GM12878 (cell line): Measurements from ENCODE around the gene ATG9A. TPM values are rescaled to one million over a fixed set of nuclear protein-coding genes. Genes with fewer than 3 reads are reported as not detected.

Experiments
- ATF2 ChIP-seq: IDR thresholded peaks from 2 replicates; pipeline ENCODE4 v1.6.1; 2012; ENCODE audit warnings: low read length, inconsistent platforms
- CEBPZ ChIP-seq: fragments of 150-350 bp; IDR thresholded peaks from 2 replicates; pipeline ENCODE4 v1.6.1; 2016; ENCODE audit warnings: low read depth, low read length
- CHD2 ChIP-seq: IDR thresholded peaks from 2 replicates; pipeline ENCODE4 v1.6.1; 2011; ENCODE audit warnings: low read depth, low read length, improper control_type of control experiment, borderline replicate concordance
- E2F4 ChIP-seq: IDR thresholded peaks from 2 replicates; pipeline ENCODE4 v1.6.1; 2012; ENCODE audit warnings: low read depth, low read length, improper control_type of control experiment
- EGR1 ChIP-seq, 2 experiments: IDR thresholded peaks; 1 replicate in 1 of 2; 2 replicates in 1 of 2; pipeline ENCODE4 v1.6.1; 2011 to 2012; ENCODE audit warnings: low read depth in 2 of 2, low read length in 2 of 2, borderline replicate concordance in 1 of 2, mild to moderate bottlenecking in 1 of 2, moderate library complexity in 1 of 2
- FOXK2 ChIP-seq: fragments of 450-650 bp; IDR thresholded peaks from 2 replicates; pipeline ENCODE4 v1.6.1; 2017; ENCODE audit warnings: mild to moderate bottlenecking, moderate library complexity
- HDGF ChIP-seq: fragments of 450-650 bp; IDR thresholded peaks from 2 replicates; pipeline ENCODE4 v1.6.1; 2016; ENCODE audit warnings: antibody characterized with exemption
- IKZF1 ChIP-seq: fragments of 450-650 bp; conservative IDR thresholded peaks from 2 replicates; pipeline ENCODE4 v1.6.1; 2017; ENCODE audit warnings: antibody characterized with exemption, mild to moderate bottlenecking
- IRF4 ChIP-seq: IDR thresholded peaks from 2 replicates; pipeline ENCODE4 v1.6.1; 2011; ENCODE audit warnings: low read depth, low read length
- LARP7 ChIP-seq: fragments of 450-650 bp; IDR thresholded peaks from 2 replicates; pipeline ENCODE4 v1.6.1; 2017; ENCODE audit warnings: mild to moderate bottlenecking
- MTA3 ChIP-seq: IDR thresholded peaks from 2 replicates; pipeline ENCODE4 v1.6.1; 2012; ENCODE audit warnings: low read length, inconsistent platforms, borderline replicate concordance
- NRF1 ChIP-seq: conservative IDR thresholded peaks from 2 replicates; pipeline ENCODE4 v1.6.1; 2011; ENCODE audit warnings: mild to moderate bottlenecking, low read depth, low read length, improper control_type of control experiment
- PAX8 ChIP-seq: fragments of 450-650 bp; IDR thresholded peaks from 2 replicates; pipeline ENCODE4 v1.6.1; 2017; ENCODE audit warnings: mild to moderate bottlenecking, moderate library complexity
- PML ChIP-seq: IDR thresholded peaks from 2 replicates; pipeline ENCODE4 v1.6.1; 2012; ENCODE audit warnings: low read length, inconsistent platforms
- RB1 ChIP-seq: fragments of 450-650 bp; formaldehyde crosslinking; IDR thresholded peaks from 2 replicates; pipeline ENCODE4 v1.6.1; 2017; ENCODE audit warnings: mild to moderate bottlenecking, borderline replicate concordance
- SKIL ChIP-seq: fragments of 450-650 bp; IDR thresholded peaks from 2 replicates; pipeline ENCODE4 v1.6.1; 2017; ENCODE audit warnings: mild to moderate bottlenecking, low read depth, inconsistent platforms; ENCODE audit not compliant: poor library complexity, severe bottlenecking
- SREBF2 ChIP-seq: IDR thresholded peaks from 2 replicates; pipeline ENCODE4 v1.6.1; 2012; ENCODE audit warnings: mild to moderate bottlenecking, low read length
- ZNF592 ChIP-seq: fragments of 450-650 bp; IDR thresholded peaks from 2 replicates; pipeline ENCODE4 v1.6.1; 2017; ENCODE audit warnings: mild to moderate bottlenecking, moderate library complexity
- polyA plus RNA-seq, 11 experiments: library from polyadenylated mRNA; depleted of rRNA in 4 of 11; unstranded in 6 of 11; stranded (reverse) in 5 of 11; fragments of >200 nt; fragmentation: Nextera tagmentation in 4 of 11; fragmentation: Illumina TruSeq in 1 of 11; extraction: Ambion mirVana in 4 of 11; extraction: Trizol in 1 of 11; gene quantifications; 1 replicate in 1 of 11; 2 replicates in 10 of 11; pipeline versions ENCODE4 v1.2.1 to v1.2.3, GENCODE V29; 2011 to 2016; ENCODE audit warnings: inconsistent platforms in 2 of 11, missing spikeins in 2 of 11, low read depth in 1 of 11
- total RNA-seq, 4 experiments: library from RNA; depleted of rRNA in 3 of 4; stranded (reverse); fragments of >200 nt in 3 of 4; fragmentation: Illumina TruSeq in 1 of 4; extraction: Trizol in 1 of 4; gene quantifications; 2 replicates each; pipeline versions ENCODE4 v1.2.1 to v1.2.3, GENCODE V29; 2013 to 2021

The ATG9A gene
- total and polyA plus RNA-seq, 10 of the 15 experiments (the other 5 are each of a cell fraction or from before 2014, with no cell fraction given): 0.16 to 37.5 (median 14.6) TPM; not detected in 1

GRCh38 chr2:219176818-219177551 lies 52.5 kb downstream of the ATG9A start, which contains the start of gene CNPPD1 (continued):
- TF ChIP-seq RB1 (peak; percentile 82; the same call in 1 of the 2 replicates), NRF1 (no peak), FOXK2 (peak; percentile 47; the same call in 1 of the 2 replicates), EGR1 (IDR thresholded peaks at IDR 0.05; ENCODE audit: borderline replicate concordance in 1 of 2, low read depth in 2 of 2, low read length in 2 of 2) (no peak), ATF2 (no peak; the same call in 1 of the 2 replicates), LARP7 (peak; percentile 99), IKZF1 (peak; percentile 79), SKIL (no peak), CEBPZ (no peak), PML (0 out of 2 replicates have a peak, but pooled peaks have one; percentile 43), IRF4 (no peak), MTA3 (no peak), CHD2 (0 out of 2 replicates have a peak, but pooled peaks have one; percentile 36), HDGF (no peak), PAX8 (no peak), SREBF2 (no peak), E2F4 (no peak), ZNF592 (peak; percentile 17; the same call in 1 of the 2 replicates)
